Activated T-cell treated with anti-CD3 and anti-CD28 coated beads for 4 hours (primary cell): ENCODE results near the gene LAMC2.

Experiments used
- DNase-seq: peaks from one replicate; pipeline ENCODE4 v3.0.0-alpha.2; 2020

The LAMC2 gene

GRCh38 chr1:183215076-183215720, 29.1 kb downstream of the LAMC2 start:
- no peak for DNase-seq

GRCh38 chr1:183215936-183216335, 29.9 kb downstream of the LAMC2 start:
- no peak for DNase-seq

- DNase-seq, result no peak
These were observed 32.1 kb downstream of the LAMC2 start for GRCh38 chr1:183218027-183218618.

DNA sequence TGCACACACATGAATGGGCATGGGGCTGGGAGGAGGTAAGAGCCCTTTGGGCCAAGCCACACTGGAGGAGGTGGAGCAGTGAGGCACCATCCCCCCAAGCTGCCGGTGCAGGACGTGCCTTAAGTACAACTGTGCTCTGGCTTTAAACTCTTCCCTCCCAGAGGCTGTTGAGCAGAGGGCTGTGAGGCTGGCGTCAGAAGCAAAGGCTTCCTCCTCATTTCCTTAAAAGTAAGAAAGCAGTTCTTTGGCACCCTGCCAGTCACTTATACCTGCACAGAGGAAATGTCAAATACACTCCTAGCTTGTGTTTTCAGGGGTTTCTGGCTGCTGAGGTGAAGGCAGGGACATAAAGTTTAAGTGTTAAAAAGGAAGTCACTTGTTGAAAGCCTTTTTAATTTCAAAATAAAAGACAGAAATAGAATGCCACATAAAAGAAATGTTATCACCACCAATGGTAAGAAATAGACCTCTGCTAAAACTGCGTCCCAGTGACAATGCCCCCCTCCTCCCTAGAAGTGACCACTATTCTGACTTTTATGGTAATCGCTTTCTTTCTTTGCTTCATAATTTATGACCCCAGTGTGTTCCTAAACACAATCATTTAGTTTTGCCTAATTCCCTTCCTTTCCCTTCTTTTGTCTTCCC, 33.0 kb downstream of the LAMC2 start:
- DNase-seq, result peak; percentile 15

DNA sequence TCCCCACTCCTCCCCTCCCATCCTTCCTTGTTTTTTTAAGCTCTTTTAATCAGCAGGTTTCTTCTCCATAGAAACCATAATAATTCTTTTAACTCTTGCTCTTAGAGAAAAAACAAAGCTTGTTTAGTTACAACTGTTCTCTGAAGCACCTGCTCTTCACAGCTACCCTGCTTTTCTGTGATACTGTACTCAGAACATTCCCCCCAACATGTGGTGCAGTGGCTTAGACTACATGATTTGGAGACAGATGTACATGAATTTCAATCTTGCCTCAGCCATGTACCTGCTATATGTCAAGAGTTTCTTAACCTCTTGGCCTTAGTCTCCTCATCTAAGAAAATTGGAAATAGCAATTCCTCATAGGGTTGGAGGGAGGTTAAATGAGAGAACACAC, 33.5 kb downstream of the LAMC2 start:
- DNase-seq, result no peak

DNA sequence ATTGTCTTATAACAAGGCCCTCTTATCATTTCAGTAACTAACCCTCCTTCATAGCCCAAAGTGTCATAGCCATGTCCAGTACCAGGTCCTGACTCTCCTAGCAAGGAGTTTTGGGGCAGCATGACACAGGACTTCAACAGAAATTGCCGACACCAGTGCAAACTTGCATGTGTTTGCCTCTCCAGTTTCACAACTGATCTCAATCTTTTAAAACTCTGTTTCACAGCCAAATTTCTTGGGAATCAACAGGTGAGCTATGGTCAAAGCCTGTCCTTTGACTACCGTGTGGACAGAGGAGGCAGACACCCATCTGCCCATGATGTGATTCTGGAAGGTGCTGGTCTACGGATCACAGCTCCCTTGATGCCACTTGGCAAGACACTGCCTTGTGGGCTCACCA, 36.8 kb downstream of the LAMC2 start:
- DNase-seq, result no peak

DNA sequence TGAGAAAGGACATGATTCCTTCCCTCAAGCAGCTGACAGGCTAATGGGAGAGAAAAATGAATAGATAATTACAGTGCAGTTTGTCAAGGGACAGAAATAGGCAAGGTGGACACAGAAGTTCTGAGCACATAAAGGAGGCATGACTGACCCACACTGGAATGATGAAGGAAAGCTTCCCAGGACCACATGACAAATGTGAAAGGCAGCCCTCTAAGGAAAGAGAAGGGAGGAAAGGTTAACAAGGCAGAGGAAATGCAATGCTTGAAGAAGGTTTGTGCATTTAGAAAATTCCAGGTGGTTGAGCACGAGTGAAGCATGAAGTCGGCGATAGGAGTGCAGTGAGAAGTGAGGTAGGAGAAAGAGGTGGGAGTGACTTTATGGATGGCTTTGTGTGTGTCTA, 37.4 kb downstream of the LAMC2 start:
- DNase-seq, result no peak

GRCh38 chr1:183226361-183226760, 40.3 kb downstream of the LAMC2 start:
- DNase-seq, result no peak

DNA sequence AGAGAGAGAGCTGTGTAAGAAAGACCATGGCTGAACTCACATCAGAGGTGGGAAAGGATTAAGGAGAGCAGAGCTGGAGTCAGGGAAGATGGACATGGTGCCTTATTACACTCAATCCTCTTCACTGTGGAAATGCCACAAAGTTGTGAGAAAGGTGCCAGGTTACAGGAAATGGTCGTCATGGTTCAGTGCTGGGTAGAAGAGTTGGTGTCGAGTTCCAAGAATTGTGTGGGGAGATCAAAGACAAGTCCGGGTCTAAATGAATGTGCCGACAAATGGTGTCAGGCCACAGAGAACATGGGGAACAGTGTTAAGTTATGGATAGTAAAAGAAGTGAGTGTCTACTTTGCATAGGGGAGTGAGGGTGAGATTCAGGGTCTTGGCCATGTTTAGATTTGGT, 40.9 kb downstream of the LAMC2 start:
- no peak for DNase-seq

- peak; percentile 9 for DNase-seq
These were observed 41.6 kb downstream of the LAMC2 start for GRCh38 chr1:183227422-183228346.

GRCh38 chr1:183228347-183229220, 42.5 kb downstream of the LAMC2 start:
- DNase-seq, result no peak

- no peak for DNase-seq
These were observed 44.3 kb downstream of the LAMC2 start for GRCh38 chr1:183230413-183230812.

- no peak for DNase-seq
These were observed 45.5 kb downstream of the LAMC2 start for GRCh38 chr1:183231545-183231944.

- DNase-seq, result no peak
These were observed 47.0 kb downstream of the LAMC2 start for GRCh38 chr1:183233113-183233512.

DNA sequence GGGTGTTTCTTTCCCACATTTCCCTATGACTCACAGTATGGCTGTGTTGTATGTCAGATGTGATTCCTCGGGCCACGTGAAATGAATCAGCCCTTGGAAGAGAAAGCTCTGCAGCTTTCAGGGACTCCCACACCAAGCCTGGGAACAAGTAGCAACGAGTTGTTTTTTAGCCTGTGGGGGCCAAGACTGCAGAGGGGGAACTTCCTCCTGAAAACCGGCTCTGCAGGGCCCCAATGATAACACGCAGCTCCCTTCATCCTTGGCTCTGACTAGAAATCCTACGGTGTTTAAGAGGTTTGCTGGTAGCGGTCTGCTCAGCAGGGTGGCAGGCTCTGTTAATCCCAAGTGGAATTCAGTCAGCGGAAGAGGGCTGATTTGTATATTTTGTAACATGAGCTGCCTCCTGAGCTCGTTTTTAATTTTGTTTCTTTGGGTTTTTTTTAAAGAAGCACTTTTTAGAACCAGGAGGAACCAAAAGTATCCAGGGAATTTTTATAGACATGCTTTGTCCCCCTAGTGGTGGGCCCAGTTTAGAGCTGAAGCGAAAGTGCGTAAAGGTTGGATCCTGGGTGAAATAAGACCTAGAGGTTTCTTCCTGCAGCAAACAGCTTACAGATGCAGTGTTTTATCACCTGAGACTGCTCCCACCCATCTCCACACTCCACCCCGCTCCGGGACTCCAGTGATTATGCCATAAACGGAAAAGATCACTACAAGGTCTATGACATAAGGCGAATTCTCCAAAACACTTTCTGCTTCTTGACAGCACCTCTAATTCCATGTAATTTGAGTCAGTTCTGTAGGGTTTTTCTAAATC, 48.8 kb downstream of the LAMC2 start:
- no peak for DNase-seq

DNA sequence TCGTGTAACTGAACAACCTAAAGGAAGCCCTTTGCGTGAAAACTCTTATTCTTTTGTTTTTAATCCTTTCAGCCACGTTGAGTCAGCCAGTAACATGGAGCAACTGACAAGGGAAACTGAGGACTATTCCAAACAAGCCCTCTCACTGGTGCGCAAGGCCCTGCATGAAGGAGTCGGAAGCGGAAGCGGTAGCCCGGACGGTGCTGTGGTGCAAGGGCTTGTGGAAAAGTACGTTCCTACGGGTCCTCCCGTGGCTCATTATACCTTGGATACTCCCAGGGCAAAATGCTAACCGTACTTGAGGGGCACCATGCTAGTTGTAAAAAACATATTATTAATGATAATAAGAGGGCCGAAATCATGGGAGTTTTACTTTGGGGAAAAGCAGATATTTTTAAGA, 49.4 kb downstream of the LAMC2 start:
- no peak for DNase-seq

DNA sequence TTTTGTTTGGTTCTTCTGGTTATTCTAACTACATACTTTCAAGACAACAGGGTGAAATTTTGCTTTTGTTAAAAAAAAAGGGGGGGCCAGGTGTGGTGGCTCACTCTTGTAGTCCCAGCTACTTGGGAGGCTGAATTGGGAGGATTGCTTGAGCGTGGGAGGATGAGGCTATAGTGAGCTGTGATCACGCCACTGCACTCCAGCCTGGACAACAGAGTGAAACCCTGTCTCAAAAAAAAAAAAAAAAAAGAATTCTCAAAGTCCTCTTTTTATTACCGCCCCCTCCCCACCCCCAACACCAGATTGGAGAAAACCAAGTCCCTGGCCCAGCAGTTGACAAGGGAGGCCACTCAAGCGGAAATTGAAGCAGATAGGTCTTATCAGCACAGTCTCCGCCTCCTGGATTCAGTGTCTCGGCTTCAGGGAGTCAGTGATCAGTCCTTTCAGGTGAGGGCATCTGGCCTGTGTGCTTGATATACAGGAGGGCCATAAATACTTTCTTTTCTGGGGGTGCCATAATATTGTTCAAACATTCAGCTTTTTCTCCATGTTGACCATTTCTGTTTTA, 50.2 kb downstream of the LAMC2 start:
- DNase-seq, result no peak

- DNase-seq, result no peak
These were observed 51.0 kb downstream of the LAMC2 start for GRCh38 chr1:183237046-183237445.

DNA sequence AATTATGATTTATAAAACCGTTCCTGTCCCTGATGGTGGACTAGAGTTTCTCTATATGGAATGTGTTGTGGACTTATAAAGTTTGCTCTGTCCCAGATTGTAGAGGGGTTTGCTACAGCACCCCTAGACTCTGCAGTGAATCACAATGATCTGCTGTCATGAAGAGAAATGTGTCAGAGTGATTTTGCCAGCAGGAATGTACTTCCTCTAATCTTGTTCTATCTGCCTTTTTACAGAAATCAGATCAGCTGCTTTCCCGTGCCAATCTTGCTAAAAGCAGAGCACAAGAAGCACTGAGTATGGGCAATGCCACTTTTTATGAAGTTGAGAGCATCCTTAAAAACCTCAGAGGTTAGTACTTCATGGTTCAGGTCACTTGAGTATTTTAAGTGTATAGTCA, 52.0 kb downstream of the LAMC2 start:
- no peak for DNase-seq

- DNase-seq, result no peak
These were observed 53.2 kb downstream of the LAMC2 start for GRCh38 chr1:183239220-183239742.
